Sigmoid colon (tissue), 7 donors: ENCODE measurements around the gene WDR81. TPM values are rescaled to one million over a fixed set of nuclear protein-coding genes. Genes with fewer than 3 reads are reported as not detected.
"Not testable (repeated sequence)": the region's sequence is repeated elsewhere in the genome, so short reads cannot be mapped to it uniquely, and the experiment has no call there.

ENCODE experiments used
- DNase-seq: peaks from one replicate; pipeline ENCODE4 v3.0.0-alpha.2; 2019
- H3K27ac ChIP-seq, 4 donors: fragments of 200-600 bp; sonication (generic); one replicate each; pipeline ENCODE4 v1.5.1; 2016 to 2019; ENCODE audit warnings: mild to moderate bottlenecking in 1 of 4
- H3K27me3 ChIP-seq, 3 donors: fragments of 200-600 bp; sonication (generic); one replicate each; pipeline ENCODE4 v1.5.1; 2019; ENCODE audit warnings: mild to moderate bottlenecking in 1 of 3
- H3K36me3 ChIP-seq, 4 donors: fragments of 200-600 bp; sonication (generic); one replicate each; pipeline ENCODE4 v1.5.1; 2016 to 2019
- H3K4me1 ChIP-seq, 4 donors: fragments of 200-600 bp; sonication (generic); one replicate each; pipeline ENCODE4 v1.5.1; 2017 to 2019
- H3K4me3 ChIP-seq, 4 donors: fragments of 200-600 bp; sonication (generic); one replicate each; pipeline ENCODE4 v1.5.1; 2017 to 2019; ENCODE audit warnings: mild to moderate bottlenecking in 2 of 4, moderate library complexity in 1 of 4
- H3K9me3 ChIP-seq, 4 donors: fragments of 200-600 bp in 3 of 4; sonication (generic) in 3 of 4; one replicate each; pipeline versions ENCODE4 v1.5.1 to v1.6.1; 2013 to 2019
- CTCF ChIP-seq, 4 experiments: fragments of 450-650 bp in 3 of 4; fragments of 200-600 bp in 1 of 4; IDR thresholded peaks; one replicate each; pipeline ENCODE4 v1.5.1; 2016 to 2019; ENCODE audit warnings: antibody characterized with exemption in 4 of 4, mild to moderate bottlenecking in 3 of 4, moderate library complexity in 2 of 4
- EP300 ChIP-seq, 4 donors: sonication (generic); formaldehyde crosslinking; IDR thresholded peaks; one replicate each; pipeline ENCODE4 v1.6.1; 2017; ENCODE audit warnings: antibody characterized with exemption in 4 of 4
- POLR2A ChIP-seq, 2 donors: fragments of 450-650 bp; IDR thresholded peaks; one replicate each; pipeline ENCODE4 v1.6.1; 2016; ENCODE audit warnings: antibody characterized with exemption in 2 of 2, mild to moderate bottlenecking in 2 of 2, moderate library complexity in 2 of 2
- POLR2AphosphoS5 ChIP-seq, 4 donors: sonication (generic); formaldehyde crosslinking; IDR thresholded peaks; one replicate each; pipeline ENCODE4 v1.6.1; 2017; ENCODE audit warnings: antibody characterized with exemption in 4 of 4
- WGBS, 2 donors: extraction: QIAGEN DNeasy Blood & Tissue Kit; methylation state at CpG; one replicate each; pipeline ENCODE4 v1.1.7; 2013; 5-methylcytosine and 5-hydroxymethylcytosine counted together
- intact Hi-C: fragments of 100-400 bp; cut with DNase I; formaldehyde crosslinking; loops from one replicate; pipeline ENCODE4 v1.15.1; 2023
- polyA plus RNA-seq, 3 donors: library from polyadenylated mRNA; stranded (reverse); fragments of 200-250 nt; gene quantifications; one replicate each; pipeline ENCODE4 v1.2.3, GENCODE V29; 2013
- total RNA-seq, 4 donors: library from RNA; depleted of rRNA; stranded (reverse); fragments of >200 nt; gene quantifications; one replicate each; pipeline ENCODE4 v1.1.0, GENCODE V29; 2016
- donor health status: healthy with polysubstance abuse.
- donor health status: Bipolar disorder and iron deficiency.
- donor health status: healthy.

The WDR81 gene
- total and polyA plus RNA-seq, 7 donors, result 6.6 to 49.3 (median 26.7) TPM

- no peak overlapping the region for H3K27ac ChIP-seq
- intact Hi-C loops, result no loop called here
These were observed 38.4 kb upstream of the WDR81 start for GRCh38 chr17:1686086-1686485.

GRCh38 chr17:1688405-1688804, 36.1 kb upstream of the WDR81 start:
- H3K27ac ChIP-seq, H3K36me3 ChIP-seq, H3K27me3 ChIP-seq, intact Hi-C loops, DNase-seq, H3K9me3 ChIP-seq, H3K4me3 ChIP-seq: not testable (repeated sequence)
- H3K4me1 ChIP-seq, result peaks cover 0 to 13% (median 11%) of the 10 kb centered on the region in 4 donors
- WGBS, 2 donors, result 81 to 89% methylated on average over 6 of the region's 6 CpGs

More at GRCh38 chr17:1686086-1686485, 38.4 kb upstream of the WDR81 start:
- peaks cover 10 to 23% (median 13%) of the 10 kb centered on the region in 4 donors for H3K36me3 ChIP-seq
- DNase-seq, result no peak
- TF ChIP-seq CTCF (IDR thresholded peaks at IDR 0.05), result no peak
- no peak for TF ChIP-seq POLR2AphosphoS5 (IDR thresholded peaks at IDR 0.05)
- no peaks in the 10 kb centered on the region for H3K9me3 ChIP-seq
- H3K4me3 ChIP-seq, result no peak overlapping the region
- WGBS, 2 donors, result 89 to 93% methylated on average over 7 of the region's 7 CpGs
- no peaks in the 10 kb centered on the region for H3K27me3 ChIP-seq
- H3K4me1 ChIP-seq, result peaks cover 0 to 28% (median 26%) of the 10 kb centered on the region in 4 donors

- TF ChIP-seq EP300 (IDR thresholded peaks at IDR 0.05) (no peak), POLR2A (IDR thresholded peaks at IDR 0.05) (no peak), CTCF (IDR thresholded peaks at IDR 0.05) (no peak), POLR2AphosphoS5 (IDR thresholded peaks at IDR 0.05) (no peak)
- DNase-seq, result no peak
These were observed 33.8 kb upstream of the WDR81 start for GRCh38 chr17:1690544-1691221.

GRCh38 chr17:1693339-1693738, 31.2 kb upstream of the WDR81 start:
- no peaks in the 10 kb centered on the region for H3K36me3 ChIP-seq
- WGBS, 2 donors, result 87 to 91% methylated on average over 7 of the region's 7 CpGs
- H3K27ac ChIP-seq, result no peak overlapping the region
- no peaks in the 10 kb centered on the region for H3K27me3 ChIP-seq
- DNase-seq, result no peak
- intact Hi-C loops, result no loop called here
- no peak overlapping the region for H3K4me3 ChIP-seq
- H3K4me1 ChIP-seq, result no peaks in the 10 kb centered on the region
- no peaks in the 10 kb centered on the region for H3K9me3 ChIP-seq
- no peak for TF ChIP-seq POLR2AphosphoS5 (IDR thresholded peaks at IDR 0.05)
- TF ChIP-seq POLR2A (IDR thresholded peaks at IDR 0.05), result no peak
- TF ChIP-seq CTCF (IDR thresholded peaks at IDR 0.05), result no peak
- no peak for TF ChIP-seq EP300 (IDR thresholded peaks at IDR 0.05)

More at GRCh38 chr17:1690544-1691221, 33.8 kb upstream of the WDR81 start:
- intact Hi-C loops, result no loop called here
- H3K27me3 ChIP-seq, result no peaks in the 10 kb centered on the region
- no peaks in the 10 kb centered on the region for H3K36me3 ChIP-seq
- no peaks in the 10 kb centered on the region for H3K9me3 ChIP-seq
- WGBS, 2 donors, result 87 to 92% methylated on average over 6 to 8 of the region's 8 CpGs
- no peak overlapping the region for H3K4me3 ChIP-seq
- H3K4me1 ChIP-seq, result peaks cover 0 to under 1% (median 0%) of the 10 kb centered on the region in 4 donors
- no peak overlapping the region for H3K27ac ChIP-seq

- intact Hi-C loops, result no loop called here
- no peaks in the 10 kb centered on the region for H3K4me1 ChIP-seq
- H3K27me3 ChIP-seq, result no peaks in the 10 kb centered on the region
- TF ChIP-seq CTCF (IDR thresholded peaks at IDR 0.05), result no peak
- TF ChIP-seq EP300 (IDR thresholded peaks at IDR 0.05), result no peak
- no peak for TF ChIP-seq POLR2AphosphoS5 (IDR thresholded peaks at IDR 0.05)
- TF ChIP-seq POLR2A (IDR thresholded peaks at IDR 0.05), result no peak
- H3K36me3 ChIP-seq, result no peaks in the 10 kb centered on the region
- H3K27ac ChIP-seq, result no peak overlapping the region
- no peak overlapping the region for H3K4me3 ChIP-seq
- DNase-seq, result no peak
- no peaks in the 10 kb centered on the region for H3K9me3 ChIP-seq
- WGBS, 2 donors, result 86 to 87% methylated on average over 8 of the region's 8 CpGs
These were observed 29.1 kb upstream of the WDR81 start for GRCh38 chr17:1695365-1695764.
